Esophagus squamous epithelium (tissue), 4 donors: ENCODE measurements around the gene PLEKHM1.

Experiments
- CTCF ChIP-seq, 6 experiments: fragments of 450-650 bp in 4 of 6; fragments of 200-600 bp in 2 of 6; sonication (generic) in 2 of 6; IDR thresholded peaks; one replicate each; pipeline ENCODE4 v1.5.1; 2016 to 2019; ENCODE audit warnings: antibody characterized with exemption in 6 of 6, mild to moderate bottlenecking in 4 of 6, moderate library complexity in 4 of 6
- POLR2A ChIP-seq, 4 donors: fragments of 450-650 bp; IDR thresholded peaks; one replicate each; pipeline ENCODE4 v1.6.1; 2017; ENCODE audit warnings: antibody characterized with exemption in 4 of 4, mild to moderate bottlenecking in 4 of 4, moderate library complexity in 3 of 4

GRCh38 chr17:45389354-45389753 is 101.2 kb downstream of the PLEKHM1 start:
- no peak for TF ChIP-seq CTCF (IDR thresholded peaks at IDR 0.05)
- no peak for TF ChIP-seq POLR2A (IDR thresholded peaks at IDR 0.05)
